ENCODE data around the gene SPIN1.
"Not testable (repeated sequence)": the region's sequence is repeated elsewhere in the genome, so short reads cannot be mapped to it uniquely, and the experiment has no call there.

Gene SPIN1

DNA sequence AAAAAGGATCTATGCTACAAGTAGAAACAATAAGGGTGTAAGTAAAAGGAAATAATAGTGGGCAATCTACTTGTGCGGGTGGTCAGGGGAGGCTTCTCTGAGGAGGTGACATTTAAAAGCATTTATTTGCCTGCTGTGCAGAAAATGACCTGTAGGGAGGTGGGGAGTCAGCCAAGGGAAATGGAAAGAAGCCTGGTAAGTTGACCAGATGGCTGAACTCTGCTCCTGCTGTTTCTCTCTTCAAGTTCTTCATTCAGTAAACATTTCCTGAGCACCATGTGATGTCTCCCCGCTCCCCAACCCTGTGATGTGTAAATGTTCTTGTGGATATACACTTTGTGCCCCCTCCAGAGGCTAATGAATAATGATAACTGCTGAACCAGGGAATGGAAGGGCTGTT lies 9.9 kb upstream of the SPIN1 start:
- DNase-seq (ENCODE audit: insufficient read length, low spot score) (no peak), FAIRE-seq (no peak)
- TF ChIP-seq, protein P1, sequence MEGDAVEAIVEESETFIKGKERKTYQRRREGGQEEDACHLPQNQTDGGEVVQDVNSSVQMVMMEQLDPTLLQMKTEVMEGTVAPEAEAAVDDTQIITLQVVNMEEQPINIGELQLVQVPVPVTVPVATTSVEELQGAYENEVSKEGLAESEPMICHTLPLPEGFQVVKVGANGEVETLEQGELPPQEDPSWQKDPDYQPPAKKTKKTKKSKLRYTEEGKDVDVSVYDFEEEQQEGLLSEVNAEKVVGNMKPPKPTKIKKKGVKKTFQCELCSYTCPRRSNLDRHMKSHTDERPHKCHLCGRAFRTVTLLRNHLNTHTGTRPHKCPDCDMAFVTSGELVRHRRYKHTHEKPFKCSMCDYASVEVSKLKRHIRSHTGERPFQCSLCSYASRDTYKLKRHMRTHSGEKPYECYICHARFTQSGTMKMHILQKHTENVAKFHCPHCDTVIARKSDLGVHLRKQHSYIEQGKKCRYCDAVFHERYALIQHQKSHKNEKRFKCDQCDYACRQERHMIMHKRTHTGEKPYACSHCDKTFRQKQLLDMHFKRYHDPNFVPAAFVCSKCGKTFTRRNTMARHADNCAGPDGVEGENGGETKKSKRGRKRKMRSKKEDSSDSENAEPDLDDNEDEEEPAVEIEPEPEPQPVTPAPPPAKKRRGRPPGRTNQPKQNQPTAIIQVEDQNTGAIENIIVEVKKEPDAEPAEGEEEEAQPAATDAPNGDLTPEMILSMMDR (IDR thresholded peaks at IDR 0.05; ENCODE audit: insufficient read depth, missing control alignments): no peak

DNA sequence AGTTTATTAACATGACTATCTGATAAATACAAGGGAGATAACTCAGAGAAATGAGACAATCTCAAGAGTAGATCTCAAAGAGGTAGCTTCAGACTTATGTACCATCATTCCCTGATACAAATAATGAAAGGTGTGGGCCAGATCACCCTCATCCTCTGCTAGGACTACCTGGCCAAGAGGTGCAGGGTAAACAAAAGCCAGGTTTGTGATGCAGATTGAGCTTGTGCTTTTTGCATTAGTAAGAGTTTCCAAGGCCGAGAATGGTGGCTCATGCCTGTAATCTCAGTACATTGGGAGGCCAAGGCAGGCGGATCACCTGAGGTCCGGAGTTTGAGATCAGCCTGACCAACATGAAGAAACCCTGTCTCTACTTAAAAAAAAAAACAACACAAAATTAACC lies 8.9 kb upstream of the SPIN1 start:
- TF ChIP-seq, protein P1 (IDR thresholded peaks at IDR 0.05; ENCODE audit: insufficient read depth, missing control alignments): no peak
- DNase-seq (ENCODE audit: insufficient read length, low spot score): no peak
- no peak for FAIRE-seq

DNA sequence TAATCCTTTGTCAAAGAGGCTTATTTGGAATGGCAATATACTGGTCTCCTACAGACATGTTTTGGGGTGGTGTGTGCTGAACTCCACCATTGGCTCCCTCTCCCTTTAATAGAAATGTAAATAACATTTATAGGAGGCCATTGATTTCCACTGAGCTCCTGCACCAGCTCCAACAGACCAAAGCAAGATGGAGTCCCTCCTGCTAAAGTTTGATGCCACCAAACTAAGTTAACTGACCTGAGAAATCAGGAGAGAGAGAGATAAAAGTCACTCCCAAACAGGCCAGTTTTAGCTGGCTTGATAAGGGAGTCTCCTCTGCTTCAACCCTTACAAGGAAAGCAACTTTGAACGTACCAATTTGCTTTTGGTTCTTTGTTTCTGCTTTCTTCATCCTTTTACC lies 8.1 kb upstream of the SPIN1 start:
- no peak for DNase-seq (ENCODE audit: insufficient read length, low spot score)
- no peak for FAIRE-seq
- TF ChIP-seq, protein P1 (IDR thresholded peaks at IDR 0.05; ENCODE audit: insufficient read depth, missing control alignments): no peak

DNA sequence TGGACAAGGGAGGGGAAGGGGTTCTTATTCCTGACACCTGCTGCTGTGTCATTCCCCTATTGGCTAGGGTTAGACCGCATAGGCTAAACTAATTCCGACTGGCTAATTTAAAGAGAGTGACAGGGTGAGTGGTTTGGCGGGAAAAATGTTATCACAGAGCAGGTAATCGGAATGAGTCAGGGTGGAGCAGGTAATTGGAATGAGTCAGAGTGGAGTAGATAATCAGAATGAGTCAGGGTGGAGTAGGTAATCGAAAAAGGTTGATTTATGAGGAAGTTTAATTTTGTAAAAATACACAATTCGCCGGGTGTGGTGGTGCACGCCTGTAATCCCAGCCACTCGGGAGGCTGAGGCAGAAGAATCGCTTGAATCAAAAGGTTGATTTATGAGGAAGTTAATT lies 6.9 kb upstream of the SPIN1 start:
- not testable (repeated sequence) for FAIRE-seq; DNase-seq (ENCODE audit: insufficient read length, low spot score)

DNA sequence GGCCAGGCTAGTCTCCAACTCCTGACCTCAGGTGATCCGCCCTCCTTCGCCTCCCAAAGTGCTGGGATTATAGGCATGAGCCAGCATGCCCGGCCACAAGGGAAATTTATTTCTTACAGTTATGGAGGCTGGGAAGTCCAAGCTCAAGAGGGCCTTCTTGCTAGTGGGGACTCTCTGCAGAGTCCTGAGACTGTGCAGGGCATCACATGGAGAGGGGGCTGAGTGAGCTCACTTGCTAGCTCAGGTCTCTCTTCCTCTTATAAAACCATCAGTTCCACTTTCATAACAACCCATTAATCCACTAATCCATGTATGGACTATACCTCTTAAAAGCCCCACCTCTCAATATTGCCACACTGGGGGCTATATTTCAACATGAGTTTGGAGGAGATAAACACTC lies 5.1 kb upstream of the SPIN1 start:
- DNase-seq (ENCODE audit: insufficient read length, low spot score): no peak
- no peak for FAIRE-seq
- TF ChIP-seq, protein P1 (IDR thresholded peaks at IDR 0.05; ENCODE audit: insufficient read depth, missing control alignments): no peak

DNA sequence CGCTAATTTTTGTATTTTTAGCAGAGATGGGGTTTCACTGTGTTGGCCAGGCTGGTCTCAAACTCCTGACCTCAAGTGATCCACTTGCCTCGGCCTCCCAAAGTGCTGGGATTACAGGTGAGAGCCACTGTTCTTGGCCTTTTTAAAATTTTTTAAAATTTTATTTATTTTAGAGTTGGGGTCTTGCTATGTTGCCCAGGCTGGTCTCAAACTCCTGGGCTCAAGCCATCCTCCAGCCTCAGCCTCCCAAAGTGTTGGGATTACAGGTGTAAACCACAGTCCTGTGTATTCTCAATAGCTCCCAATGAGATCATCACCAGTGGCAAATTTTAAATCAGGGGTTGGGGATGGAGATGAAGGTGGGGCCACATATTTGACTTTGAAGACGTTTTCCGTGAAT lies 2.1 kb upstream of the SPIN1 start:
- FAIRE-seq; DNase-seq (ENCODE audit: insufficient read length, low spot score): not testable (repeated sequence)

DNA sequence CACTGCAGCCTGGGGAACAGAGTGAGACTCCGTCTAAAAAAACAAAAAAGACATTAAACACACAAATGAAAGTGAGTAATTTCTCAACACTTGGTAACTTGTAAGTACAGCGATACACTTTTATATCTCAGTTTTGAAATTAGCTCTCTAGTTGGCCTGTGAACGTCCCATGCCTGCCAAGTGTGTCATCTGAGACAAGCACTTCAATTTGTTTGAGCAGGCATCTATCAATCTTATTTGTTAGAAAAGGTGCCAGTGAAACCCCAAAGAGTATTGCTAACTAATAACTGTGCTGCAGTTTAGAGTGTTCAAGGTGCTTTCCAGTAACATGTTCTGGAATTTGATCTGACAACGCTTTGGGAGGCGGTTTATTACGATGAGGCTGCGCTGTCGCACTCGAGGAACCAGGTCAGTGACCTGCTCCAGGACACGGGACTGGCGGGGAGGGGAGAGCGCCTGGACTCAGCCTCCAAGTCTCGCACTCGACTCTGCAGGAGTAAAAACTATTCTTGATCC lies 1.1 kb upstream of the SPIN1 start:
- FAIRE-seq (no peak), DNase-seq (ENCODE audit: insufficient read length, low spot score) (no peak)
- TF ChIP-seq, protein P1 (IDR thresholded peaks at IDR 0.05; ENCODE audit: insufficient read depth, missing control alignments): no peak

DNA sequence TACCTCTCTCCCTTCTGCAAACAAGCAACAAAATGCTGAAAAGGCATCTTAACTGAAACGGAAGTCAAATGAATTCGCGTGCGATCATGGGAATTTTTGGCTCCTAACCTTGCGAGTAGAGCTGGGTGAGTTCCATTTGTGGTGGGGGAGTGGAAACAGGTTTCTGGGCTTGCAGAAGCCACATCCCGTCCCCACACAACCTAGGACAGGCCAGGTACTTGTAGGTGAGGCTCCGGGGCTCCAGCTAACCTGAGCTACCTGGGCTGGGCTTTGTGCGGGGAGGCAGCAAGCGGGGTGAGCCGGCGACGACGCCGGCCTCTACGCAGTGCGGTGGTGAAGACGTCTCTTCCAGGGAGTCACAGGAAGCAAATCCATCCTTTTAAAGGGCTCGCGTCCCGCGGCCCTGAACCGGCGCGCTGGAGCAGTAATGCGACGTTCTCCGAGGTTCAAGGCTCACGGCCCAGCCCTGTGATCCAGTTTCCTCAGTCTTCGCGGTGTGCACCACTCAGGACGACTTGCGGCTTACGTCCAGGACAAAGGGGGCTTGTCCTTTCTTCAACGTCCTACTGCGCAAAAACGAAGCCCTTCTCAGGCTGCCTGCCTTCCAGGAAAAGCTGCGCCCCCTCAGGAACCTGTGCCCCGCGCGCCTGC lies 567 bp upstream of the SPIN1 start:
- DNase-seq (ENCODE audit: insufficient read length, low spot score) (no peak), FAIRE-seq (no peak)
- TF ChIP-seq, protein P1 (IDR thresholded peaks at IDR 0.05; ENCODE audit: insufficient read depth, missing control alignments): no peak

All from D721Med (cell line).